NCI-H460 (cell line): ENCODE data around the gene YIF1A. TPM values are rescaled to one million over a fixed set of nuclear protein-coding genes. Genes with fewer than 3 reads are reported as not detected.

Source experiments
- DNase-seq: peaks from one replicate; pipeline ENCODE4 v3.0.0-alpha.2; 2016; ENCODE audit warnings: low read depth; ENCODE audit errors: extremely low read depth
- polyA plus RNA-seq: library from polyadenylated mRNA; depleted of rRNA; stranded (reverse); fragments of >200 nt; gene quantifications from 2 replicates; pipeline ENCODE4 v1.2.3, GENCODE V29; 2014; cell fraction: nucleus; rRNA removed
- total RNA-seq: library from RNA; depleted of rRNA; stranded (reverse); fragments of >200 nt; shearing (Covaris generic); gene quantifications from 2 replicates; pipeline ENCODE4 v1.2.3, GENCODE V29; 2014; rRNA removed

YIF1A gene, protein sequence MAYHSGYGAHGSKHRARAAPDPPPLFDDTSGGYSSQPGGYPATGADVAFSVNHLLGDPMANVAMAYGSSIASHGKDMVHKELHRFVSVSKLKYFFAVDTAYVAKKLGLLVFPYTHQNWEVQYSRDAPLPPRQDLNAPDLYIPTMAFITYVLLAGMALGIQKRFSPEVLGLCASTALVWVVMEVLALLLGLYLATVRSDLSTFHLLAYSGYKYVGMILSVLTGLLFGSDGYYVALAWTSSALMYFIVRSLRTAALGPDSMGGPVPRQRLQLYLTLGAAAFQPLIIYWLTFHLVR
- total RNA-seq, result 62.5 and 74.1 TPM in 2 replicates
- 71.1 and 146 TPM in 2 replicates for polyA plus RNA-seq

DNA sequence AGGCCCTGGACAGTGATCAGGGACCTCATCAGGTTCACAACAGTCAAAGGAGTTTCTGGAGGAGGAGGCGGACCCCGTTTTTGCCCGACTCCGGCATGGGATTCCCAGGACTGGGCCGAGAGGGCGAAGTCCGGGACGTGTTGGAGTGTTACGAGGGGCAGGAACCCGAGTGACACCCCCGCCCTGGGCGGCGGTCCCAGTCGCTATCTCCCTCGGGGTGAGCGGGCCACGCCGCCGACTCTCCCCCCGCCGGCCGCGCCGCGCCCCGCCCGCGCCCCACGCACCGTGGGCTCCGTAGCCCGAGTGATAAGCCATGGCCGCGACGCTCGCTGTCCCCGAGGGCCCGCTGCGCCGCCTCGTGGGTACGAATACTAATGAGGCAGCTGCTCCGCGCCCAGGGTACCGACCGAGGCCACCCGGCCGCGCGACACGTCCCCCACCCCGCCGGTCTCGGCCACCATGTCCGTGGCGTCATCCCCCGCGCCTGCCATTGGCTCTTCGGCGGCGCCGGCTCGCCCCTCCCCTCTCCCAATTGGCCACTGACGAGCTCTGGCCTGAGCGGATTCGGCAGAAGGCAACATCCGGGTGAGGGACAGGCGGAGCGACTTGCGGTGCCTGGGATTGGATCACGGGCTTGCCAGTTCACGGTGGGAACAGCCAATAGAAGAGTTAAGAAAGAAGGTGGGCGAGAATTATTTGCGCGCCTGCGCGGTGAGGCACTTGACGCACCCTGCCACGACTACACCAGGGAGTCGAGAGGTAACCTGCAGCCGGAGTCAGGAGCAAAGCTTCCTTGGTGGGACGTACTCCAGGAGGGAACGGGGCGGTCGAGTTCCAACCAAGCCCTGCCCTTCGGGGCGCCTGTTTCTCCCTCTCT lies at the start of gene YIF1A:
Gene YIF1A, minus strand, starts transcription at position 473 of the 877 bp plus-strand sequence. Its CDS starts 158 bp downstream, at position 315.
- peak; percentile 97 for DNase-seq

DNA sequence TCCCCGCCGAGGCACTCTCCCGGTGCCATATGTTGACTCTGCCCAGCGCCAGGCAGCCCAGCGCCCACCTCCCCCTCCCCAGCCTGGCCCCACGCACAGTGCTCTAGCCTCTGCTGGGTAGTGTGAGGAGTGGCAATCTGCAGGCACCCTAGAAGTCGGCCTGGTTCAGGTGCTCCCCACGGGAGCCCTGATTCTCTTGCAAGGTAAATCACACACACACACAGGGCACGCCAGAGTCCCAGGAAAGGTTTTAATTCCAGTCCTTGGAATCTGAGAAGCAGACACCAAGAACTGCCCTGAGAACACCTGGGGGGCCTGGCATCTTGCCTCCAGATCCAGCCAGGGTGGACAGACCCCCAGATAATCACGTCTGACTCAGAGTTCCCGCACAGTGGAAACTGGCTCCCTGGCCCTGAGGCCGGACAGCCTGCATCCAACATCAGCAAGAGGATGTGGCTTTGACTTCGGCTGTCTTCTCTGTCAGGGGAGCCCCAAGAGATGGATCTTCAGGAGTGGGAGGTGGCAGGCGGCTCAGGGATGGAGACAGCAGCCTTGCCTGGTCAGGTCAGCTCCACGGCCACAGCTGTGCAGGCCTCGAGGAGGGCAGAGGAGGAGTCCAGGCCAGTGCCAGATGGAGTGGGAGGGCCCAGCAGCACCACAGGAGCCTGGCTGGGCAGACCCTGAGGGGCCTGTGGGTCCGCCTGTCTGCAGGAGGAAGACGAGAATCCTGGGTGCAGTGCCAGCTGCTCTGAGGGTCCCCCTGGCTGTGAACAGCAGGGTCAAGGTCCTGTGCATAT lies 48.4 kb upstream of the YIF1A start:
- DNase-seq, result no peak

DNA sequence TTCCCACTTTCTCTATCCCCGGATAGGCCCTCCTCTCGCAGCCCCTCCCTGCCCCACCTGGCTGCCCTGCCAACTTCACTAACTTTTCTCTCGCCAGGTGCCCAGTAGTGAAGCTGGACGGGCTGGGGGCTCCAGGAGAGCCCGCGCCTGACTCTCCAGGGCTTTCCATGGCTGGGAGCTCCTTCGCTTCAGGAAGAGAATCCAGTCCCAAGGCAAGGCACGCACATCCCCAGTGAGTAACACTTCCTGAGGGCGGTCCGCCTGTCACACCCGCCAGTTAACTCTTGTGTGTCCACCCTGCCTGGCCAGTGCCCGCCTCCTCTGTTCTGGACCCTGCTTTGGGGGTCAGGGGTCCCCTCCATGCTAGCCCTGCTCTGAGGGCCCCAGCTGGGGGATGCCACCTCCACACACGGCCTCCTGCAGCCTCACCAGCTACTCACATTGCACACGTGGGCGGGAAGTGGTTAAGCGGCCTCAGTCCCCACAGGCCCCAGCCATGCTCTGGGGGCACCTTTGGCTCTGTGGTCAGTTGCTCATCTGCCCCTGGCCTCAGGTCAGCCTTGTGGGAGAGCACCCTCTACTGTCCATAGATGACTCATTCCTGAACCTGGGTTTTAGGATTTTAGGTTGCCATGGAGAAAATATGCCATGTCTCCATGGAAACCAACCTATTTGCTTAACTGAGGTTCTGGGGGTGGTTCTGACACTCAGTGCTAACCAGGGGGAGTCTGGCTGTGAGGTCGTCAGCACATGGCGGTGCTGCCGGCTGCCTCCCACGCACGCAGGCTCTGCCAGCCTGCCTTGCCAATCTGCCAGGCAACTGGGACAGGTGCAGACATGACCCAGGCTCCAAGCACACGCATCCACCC lies 47.5 kb upstream of the YIF1A start, which contains the start of gene RIN1:
Gene RIN1, minus strand, starts transcription at position 201 of the 869 bp plus-strand sequence. Its CDS starts 32 bp downstream, at position 169.
- peak; percentile 67 for DNase-seq

DNA sequence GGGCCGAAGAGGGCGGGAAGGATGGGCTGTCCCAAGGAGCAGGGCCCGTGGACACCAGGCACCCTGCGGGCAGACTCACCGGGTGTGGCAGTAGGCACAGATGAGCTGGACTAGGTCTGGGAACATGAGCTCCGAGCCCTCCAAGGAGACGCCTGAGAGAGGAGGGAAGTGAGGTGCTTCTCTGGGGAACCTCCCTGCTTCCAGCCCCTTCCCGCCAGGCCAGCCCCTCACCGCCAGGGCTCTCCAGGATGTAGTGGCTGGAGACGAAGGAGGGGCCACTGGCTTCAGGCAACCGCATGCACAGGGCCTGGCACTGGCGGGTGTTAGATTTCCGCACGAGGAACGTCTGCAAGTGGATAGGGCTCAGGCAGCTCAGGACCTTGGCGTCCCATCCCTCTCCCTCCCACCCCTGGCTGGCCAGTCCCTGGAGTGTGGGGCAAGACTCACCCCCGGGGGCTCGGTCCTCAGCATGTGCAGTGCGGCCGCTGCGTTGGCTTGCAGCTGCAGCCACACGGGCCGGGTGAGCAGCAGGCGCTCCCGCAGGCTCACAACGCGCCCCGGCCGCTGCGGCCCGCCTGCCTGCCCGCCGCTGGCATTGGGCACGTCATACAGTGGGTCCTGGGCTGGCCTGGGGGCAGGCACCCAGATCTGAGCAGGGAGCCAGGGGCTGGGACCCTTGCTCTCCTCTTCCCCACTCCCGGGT lies 46.7 kb upstream of the YIF1A start:
- DNase-seq, result no peak

DNA sequence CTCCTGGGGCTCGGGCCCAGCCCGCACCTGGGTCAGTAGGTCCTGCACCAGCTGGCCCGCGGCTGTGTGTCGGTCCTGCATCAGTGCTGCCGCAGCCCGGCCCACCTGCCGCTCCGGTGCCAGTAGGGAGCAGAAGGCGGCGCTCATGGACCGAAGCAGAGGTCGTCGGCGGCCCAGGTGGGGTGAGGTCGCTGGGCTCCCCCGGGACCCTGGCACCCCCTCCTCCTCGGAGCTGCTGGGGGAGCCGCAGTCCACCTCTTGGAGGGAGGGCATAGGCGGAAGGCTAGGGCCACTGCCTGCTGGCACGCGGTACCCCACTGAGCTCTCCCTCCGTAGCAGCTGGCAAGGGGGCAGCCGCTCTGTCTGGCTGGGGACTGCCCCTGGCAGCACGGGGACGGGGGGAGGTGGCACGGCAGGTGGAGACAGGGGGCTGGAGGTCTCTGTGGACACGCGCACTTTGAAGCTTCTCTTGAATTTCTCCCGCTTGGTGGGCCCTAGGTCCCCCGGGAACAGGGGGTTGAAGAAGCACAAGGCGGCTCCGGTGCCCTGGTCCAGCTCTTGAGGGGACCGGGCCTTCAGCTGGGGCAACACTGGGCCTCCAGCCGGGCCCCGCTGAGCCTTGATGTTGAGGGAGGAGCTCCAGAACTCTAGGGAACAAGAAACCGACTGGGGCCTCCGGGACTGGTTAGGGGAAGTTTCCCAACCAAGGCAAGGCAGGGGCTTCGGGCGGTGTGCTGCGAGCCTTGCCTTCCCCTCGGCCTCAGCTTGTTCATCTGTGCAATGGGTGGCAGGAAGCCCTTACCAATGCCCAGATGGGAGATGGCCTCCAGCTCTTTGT lies 45.9 kb upstream of the YIF1A start:
- no peak for DNase-seq

DNA sequence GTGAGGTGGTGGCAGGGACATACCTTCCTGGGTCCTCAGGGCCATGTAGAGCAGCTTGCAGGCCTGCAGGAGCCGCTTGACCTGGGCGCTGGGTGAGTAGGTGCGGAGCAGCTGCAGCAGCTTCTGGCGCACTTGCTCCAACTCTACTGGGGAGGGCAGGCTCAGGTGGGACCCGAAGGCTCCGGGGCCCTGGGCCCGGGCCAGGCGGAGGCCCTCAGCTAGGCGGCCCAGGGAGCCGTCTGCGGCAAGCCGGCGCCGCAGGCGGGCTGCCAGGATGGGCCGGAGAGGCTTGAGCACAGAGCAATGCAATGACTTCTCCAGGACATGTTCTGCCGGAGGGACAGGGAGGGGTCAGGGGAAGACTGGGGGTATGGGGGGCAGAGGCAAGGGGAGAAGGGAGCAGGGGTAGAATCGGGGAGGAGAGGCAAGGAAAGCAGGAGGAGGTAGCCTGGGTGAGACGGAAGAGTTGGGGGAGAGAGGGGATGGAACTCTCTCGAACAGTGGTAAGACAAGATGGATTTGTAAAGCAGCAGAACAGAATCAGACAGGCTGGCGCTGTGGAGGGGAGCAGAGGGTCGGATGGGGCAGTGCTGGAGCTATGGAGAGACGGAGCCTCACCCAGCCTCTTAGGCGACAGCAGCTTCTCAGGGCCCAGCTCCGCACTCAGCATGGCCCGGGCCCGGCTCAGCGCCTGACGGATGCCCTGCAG lies 45.1 kb upstream of the YIF1A start:
- DNase-seq, result no peak

DNA sequence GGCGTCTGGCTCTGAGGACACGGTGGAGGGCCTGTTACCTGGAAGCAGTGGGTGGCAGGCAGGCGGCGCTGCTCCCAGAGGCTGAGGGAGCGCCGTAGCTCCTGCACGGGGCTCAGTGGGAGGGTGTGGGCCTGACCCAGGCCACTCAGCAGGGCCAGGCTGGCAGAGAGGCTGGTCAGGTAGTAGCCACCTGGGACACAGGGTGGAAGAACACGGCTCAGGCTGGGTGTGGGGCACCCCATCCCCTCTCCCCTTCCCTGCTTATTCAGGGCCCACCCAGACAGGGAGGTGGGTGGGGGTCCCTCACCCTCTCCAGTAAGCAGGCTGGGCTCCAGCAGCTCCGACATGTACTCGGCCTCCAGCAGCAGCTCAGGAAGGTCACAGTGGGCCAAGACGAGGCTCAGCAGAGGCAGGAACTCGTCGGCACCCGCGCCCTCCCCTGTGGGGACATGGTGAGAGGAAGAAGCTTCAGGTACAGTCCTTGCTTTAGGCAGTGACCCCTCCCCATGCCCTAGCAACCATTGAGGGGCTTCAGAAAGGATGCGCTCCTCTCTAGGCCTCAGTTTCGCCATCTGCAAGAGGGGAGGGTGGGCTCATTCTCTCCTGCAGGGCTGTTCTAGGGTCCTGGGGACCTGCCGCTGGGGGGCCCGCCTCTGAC lies 44.4 kb upstream of the YIF1A start:
- DNase-seq, result no peak

DNA sequence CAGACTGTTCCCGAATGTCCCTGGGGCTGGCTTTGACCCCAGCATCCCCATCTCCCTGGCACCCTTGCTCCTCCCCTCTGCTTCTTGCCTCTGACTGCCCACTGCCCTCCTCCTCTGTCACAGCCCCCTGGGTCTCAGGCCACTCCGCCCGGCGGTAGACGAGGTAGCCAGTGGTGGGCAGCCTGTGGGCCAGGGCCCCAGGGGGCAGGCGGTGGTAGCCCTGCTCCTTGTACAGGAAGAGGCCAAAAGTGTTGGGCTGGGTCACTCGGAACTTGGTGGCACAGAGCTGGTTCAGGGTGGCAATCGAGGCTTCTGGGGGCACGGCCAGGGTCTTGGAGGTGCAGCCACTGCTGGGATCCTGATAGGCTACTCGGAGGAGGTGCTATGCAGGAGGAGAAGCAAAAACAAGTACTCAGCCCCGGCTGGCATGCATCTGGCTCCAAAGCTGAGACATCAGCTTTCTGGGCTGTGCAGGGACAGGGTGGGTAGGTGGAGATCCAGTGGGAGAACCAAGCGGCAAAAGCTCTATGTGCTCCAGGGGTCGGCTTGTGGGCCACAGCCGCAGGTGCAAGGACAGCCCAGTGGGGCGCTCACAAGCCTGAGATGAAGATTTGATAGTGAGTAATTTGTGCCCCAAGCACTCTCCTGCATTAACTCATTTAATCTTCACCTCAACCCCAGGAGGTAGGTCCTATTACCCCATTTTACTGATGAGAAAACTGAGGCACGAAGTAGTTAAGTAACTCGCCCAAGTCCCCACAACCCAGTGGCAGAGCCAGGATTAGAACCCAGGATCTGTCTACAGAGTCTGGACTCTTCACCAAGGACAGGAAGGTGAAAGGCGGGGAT lies 43.7 kb upstream of the YIF1A start:
- DNase-seq, result no peak

DNA sequence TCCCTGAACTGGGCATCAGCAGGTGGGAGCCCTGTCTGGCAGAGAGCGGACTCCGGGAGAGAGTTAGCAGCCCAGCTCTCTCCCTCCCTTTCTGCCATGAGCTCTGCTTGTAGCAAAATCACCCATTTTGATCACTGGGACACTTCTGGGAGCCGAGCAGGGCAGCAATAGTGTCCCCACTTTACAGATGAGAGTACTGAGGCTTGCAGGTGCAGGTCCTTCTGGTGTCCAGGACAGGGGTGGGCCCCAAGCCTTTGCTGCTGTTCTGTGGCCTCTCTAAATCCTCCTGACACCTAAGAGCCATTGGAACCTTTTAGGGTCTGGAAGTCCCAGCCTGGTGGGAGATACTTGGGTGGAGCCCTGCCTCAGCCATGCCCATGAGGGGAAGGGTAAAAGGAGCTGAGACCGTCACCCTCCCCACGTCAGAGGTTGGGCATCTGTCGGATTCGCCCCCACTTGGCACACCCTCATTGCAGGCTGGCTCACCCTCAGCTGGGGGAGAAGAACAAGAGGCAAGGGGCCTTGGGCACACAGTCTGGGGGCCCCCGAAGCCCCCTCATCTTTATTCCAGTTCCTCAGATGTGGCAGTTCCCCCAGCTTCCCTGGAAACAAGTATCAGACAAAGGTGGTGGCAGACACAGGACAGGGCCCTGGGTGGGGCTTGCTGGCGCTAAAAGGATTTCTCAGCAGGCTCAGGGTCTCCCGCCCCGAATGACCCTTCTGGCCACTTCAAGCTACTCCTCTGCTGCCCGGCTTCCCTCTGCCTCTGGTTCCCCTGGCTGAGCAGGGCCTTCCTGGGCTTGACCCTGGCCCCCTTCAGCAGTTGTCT lies 42.8 kb upstream of the YIF1A start:
- DNase-seq, result no peak

DNA sequence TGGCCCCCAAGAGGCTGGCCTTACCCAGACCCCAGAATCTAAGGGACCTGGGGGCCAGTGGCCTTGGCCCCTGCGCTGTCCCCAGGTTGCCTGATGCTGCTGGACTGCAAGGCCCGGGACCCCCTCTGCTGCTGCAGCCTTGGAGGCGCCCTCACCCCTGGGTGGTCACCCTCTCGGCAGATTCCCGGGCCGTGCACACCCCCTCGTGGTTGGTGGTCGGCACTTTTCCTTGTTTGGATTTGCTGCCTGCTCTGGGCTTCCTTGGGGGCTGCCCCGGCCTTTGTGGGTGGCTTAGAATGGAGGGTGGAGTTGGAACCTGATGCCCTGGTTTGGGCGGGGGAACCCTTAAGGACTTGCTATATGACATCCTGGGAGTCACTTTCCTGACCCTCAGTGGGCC lies 42.0 kb upstream of the YIF1A start:
- no peak for DNase-seq

DNA sequence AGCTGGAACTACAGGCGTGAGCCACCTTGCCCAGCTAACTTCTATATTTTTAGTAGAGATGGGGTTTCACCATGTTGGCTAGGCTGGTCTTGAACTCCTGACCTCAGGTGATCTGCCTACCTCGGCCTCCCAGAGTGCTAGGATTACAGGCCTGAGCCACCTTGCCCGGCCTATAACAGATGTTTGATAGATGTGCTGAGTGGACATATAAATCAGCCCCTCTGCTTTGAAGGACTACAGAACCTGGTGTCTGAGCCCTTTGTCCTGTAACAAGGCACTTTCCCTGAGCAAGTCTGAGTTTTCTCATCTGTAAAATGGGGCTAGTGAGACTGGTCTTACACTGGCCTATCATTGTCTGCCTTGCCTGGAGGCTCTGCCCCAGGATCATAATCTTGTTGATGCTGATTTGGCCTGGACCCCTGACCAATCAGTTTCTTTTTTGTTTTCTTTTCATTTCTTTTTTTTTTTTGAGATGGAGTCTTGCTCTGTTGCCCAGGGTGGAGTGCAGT lies 40.3 kb upstream of the YIF1A start:
- no peak for DNase-seq

DNA sequence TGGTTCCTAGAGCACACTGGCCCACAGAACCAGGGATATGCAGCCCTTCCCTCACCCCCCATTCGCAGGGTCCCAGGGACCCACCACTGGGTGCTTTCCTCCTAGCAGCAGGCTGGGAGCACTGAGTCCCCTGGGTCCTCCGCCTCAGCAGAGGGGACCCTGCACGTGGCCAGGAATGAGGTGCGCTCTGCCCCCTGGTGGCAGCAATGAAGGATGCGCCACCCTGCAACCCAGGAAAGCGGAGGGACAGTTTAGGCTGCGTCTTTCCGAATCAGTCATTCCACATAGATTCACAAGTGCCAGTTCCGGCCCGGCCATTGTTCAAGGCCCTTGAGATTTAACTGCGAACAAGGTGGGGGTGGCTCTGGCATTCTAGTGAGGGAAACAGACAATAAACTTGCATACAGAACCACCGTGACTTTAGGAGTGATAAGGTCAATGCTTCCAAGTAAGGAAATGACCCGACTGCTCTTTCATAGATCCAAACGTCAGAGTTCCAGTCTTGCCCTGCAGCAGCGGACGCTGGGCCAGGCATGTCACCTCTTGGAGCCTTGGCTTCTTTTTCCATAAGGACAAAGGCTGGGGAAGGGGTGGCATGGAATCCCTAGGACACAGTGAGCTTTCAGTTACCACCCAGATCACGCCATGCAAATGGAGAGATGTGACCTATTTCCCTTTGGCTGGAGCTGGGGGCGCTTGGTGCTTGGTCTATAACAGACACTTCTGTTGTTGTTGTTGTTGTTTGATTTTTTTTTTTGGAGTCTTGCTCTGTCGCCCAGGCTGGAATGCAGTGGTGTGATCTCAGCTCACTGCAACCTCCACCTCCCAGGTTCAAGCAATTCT lies 39.6 kb upstream of the YIF1A start:
- DNase-seq, result peak; percentile 70

DNA sequence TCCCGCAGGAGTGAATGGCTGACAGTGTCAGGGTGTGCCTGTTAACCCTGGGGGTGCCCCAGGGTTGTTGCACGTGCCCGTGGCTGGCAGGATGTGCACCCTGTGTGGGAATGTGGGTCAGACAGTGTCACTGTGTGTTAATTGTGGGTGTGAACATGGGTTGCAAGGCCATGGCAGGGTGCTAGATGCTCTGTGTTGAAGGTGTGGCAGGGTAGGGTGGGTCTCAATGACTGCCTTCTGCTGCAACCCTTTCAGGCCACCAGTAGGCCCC lies 39.0 kb upstream of the YIF1A start:
- DNase-seq, result peak; percentile 27
